ENCODE data around the gene TSPEAR. TPM values are rescaled to one million over a fixed set of nuclear protein-coding genes. Genes with fewer than 3 reads are reported as not detected.
"Not testable (repeated sequence)": the region's sequence is repeated elsewhere in the genome, so short reads cannot be mapped to it uniquely, and the experiment has no call there.

Gene TSPEAR
- total RNA-seq, 1 donor from 2014 or later, result not detected

- Mint-ChIP-seq H3K36me3 (ENCODE audit: insufficient read depth) (peaks cover 2% of the 10 kb centered on the region), H3K4me3 (ENCODE audit: low read depth) (no peak overlapping the region), H3K4me1 (ENCODE audit: low read depth) (peaks cover 2% of the 10 kb centered on the region), H3K27me3 (peaks cover 55% of the 10 kb centered on the region), H3K27ac (no peak overlapping the region), H3K9me3 (ENCODE audit: low read depth) (peaks cover 23% of the 10 kb centered on the region)
- DNase-seq (ENCODE audit: low spot score, unreplicated experiment), result no peak
- TF ChIP-seq CTCF (IDR thresholded peaks at IDR 0.05; ENCODE audit: unreplicated experiment), result no peak
Observed at GRCh38 chr21:44694776-44695175, 16.6 kb downstream of the TSPEAR start.

GRCh38 chr21:44692798-44693512 is 18.4 kb downstream of the TSPEAR start:
- Mint-ChIP-seq H3K27ac (peak overlapping the region; percentile 6), H3K27me3 (peaks cover 43% of the 10 kb centered on the region), H3K4me1 (ENCODE audit: low read depth) (peaks cover under 1% of the 10 kb centered on the region), H3K9me3 (ENCODE audit: low read depth) (peaks cover 23% of the 10 kb centered on the region), H3K36me3 (ENCODE audit: insufficient read depth) (peaks cover 2% of the 10 kb centered on the region), H3K4me3 (ENCODE audit: low read depth) (no peak overlapping the region)
- TF ChIP-seq CTCF (IDR thresholded peaks at IDR 0.05; ENCODE audit: unreplicated experiment), result no peak
- DNase-seq (ENCODE audit: low spot score, unreplicated experiment), result no peak

GRCh38 chr21:44691686-44692085 is 19.7 kb downstream of the TSPEAR start:
- Mint-ChIP-seq H3K9me3 (ENCODE audit: low read depth) (peaks cover 23% of the 10 kb centered on the region), H3K27ac (no peak overlapping the region), H3K27me3 (peaks cover 43% of the 10 kb centered on the region), H3K36me3 (ENCODE audit: insufficient read depth) (peaks cover 2% of the 10 kb centered on the region), H3K4me1 (ENCODE audit: low read depth) (peaks cover 12% of the 10 kb centered on the region), H3K4me3 (ENCODE audit: low read depth) (no peak overlapping the region)
- no peak for TF ChIP-seq CTCF (IDR thresholded peaks at IDR 0.05; ENCODE audit: unreplicated experiment)
- DNase-seq (ENCODE audit: low spot score, unreplicated experiment), result no peak

- not testable (repeated sequence) for DNase-seq (ENCODE audit: low spot score, unreplicated experiment); H3K4me3 Mint-ChIP-seq (ENCODE audit: low read depth); H3K36me3 Mint-ChIP-seq (ENCODE audit: insufficient read depth); H3K27ac Mint-ChIP-seq
- peaks cover 36% of the 10 kb centered on the region for H3K27me3 Mint-ChIP-seq
- peaks cover 23% of the 10 kb centered on the region for H3K9me3 Mint-ChIP-seq (ENCODE audit: low read depth)
- peaks cover 17% of the 10 kb centered on the region for H3K4me1 Mint-ChIP-seq (ENCODE audit: low read depth)
Observed at GRCh38 chr21:44689740-44690139, 21.6 kb downstream of the TSPEAR start.

GRCh38 chr21:44687671-44688070 is 23.7 kb downstream of the TSPEAR start:
- Mint-ChIP-seq H3K4me1 (ENCODE audit: low read depth) (peaks cover 17% of the 10 kb centered on the region), H3K27ac (no peak overlapping the region), H3K36me3 (ENCODE audit: insufficient read depth) (no peaks in the 10 kb centered on the region), H3K4me3 (ENCODE audit: low read depth) (no peak overlapping the region), H3K9me3 (ENCODE audit: low read depth) (peaks cover 8% of the 10 kb centered on the region), H3K27me3 (peaks cover 49% of the 10 kb centered on the region)
- no peak for DNase-seq (ENCODE audit: low spot score, unreplicated experiment)
- TF ChIP-seq CTCF (IDR thresholded peaks at IDR 0.05; ENCODE audit: unreplicated experiment), result no peak
